Stimulated activated CD8-positive, alpha-beta memory T cell treated with anti-CD3 and anti-CD28 coated beads, Interleukin-15, amount 100 ng/mL, for 24 hours (primary cell): ENCODE measurements around the gene EML5.

ENCODE experiments used
- DNase-seq: peaks from one replicate; pipeline ENCODE4 v3.0.0-alpha.2; 2020; ENCODE audit warnings: low read depth

EML5 gene

GRCh38 chr14:88614218-88614907 lies 178.4 kb downstream of the EML5 start:
- no peak for DNase-seq

- DNase-seq: no peak
Measured at GRCh38 chr14:88613552-88614010, 179.2 kb downstream of the EML5 start.

- DNase-seq: no peak
Measured at GRCh38 chr14:88612981-88613380, 179.8 kb downstream of the EML5 start.

GRCh38 chr14:88611878-88612277 lies 180.9 kb downstream of the EML5 start:
- DNase-seq: no peak

- no peak for DNase-seq
Measured at GRCh38 chr14:88607829-88608228, 184.9 kb downstream of the EML5 start.

GRCh38 chr14:88605594-88605993 lies 187.2 kb downstream of the EML5 start:
- DNase-seq: no peak

- DNase-seq: no peak
Measured at GRCh38 chr14:88604212-88604611, 188.5 kb downstream of the EML5 start.

- DNase-seq: no peak
Measured at GRCh38 chr14:88599761-88600439, 192.9 kb downstream of the EML5 start.

- DNase-seq: no peak
Measured at GRCh38 chr14:88599326-88599725, 193.4 kb downstream of the EML5 start.

- no peak for DNase-seq
Measured at GRCh38 chr14:88598097-88598675, 194.6 kb downstream of the EML5 start.

GRCh38 chr14:88597601-88598000 lies 195.2 kb downstream of the EML5 start:
- DNase-seq: no peak

- no peak for DNase-seq
Measured at GRCh38 chr14:88597038-88597437, 195.7 kb downstream of the EML5 start.

- no peak for DNase-seq
Measured at GRCh38 chr14:88592031-88592430, 200.7 kb downstream of the EML5 start.

GRCh38 chr14:88590173-88590572 lies 202.6 kb downstream of the EML5 start:
- DNase-seq: no peak

- no peak for DNase-seq
Measured at GRCh38 chr14:88588081-88588480, 204.7 kb downstream of the EML5 start.

GRCh38 chr14:88584451-88584850 lies 208.3 kb downstream of the EML5 start:
- DNase-seq: no peak

GRCh38 chr14:88576222-88576621 lies 216.5 kb downstream of the EML5 start:
- DNase-seq: no peak

- no peak for DNase-seq
Measured at GRCh38 chr14:88572117-88572516, 220.6 kb downstream of the EML5 start.

GRCh38 chr14:88568196-88568595 lies 224.6 kb downstream of the EML5 start:
- no peak for DNase-seq

- DNase-seq: no peak
Measured at GRCh38 chr14:88565427-88565826, 227.3 kb downstream of the EML5 start.

- DNase-seq: no peak
Measured at GRCh38 chr14:88563845-88564244, 228.9 kb downstream of the EML5 start.

- DNase-seq: peak; percentile 80
Measured at GRCh38 chr14:88562831-88563686, 229.7 kb downstream of the EML5 start, which contains the start of gene ZC3H14. Gene ZC3H14 (plus strand): TSS chr14:88563037. CDS start chr14:88563134, 97 bp downstream.
